PFSK-1 (cell line): ENCODE results near the gene FAM234A.

ENCODE experiments used
- FOXP2 ChIP-seq: optimal IDR thresholded peaks from 2 replicates; pipeline ENCODE3; 2011; ENCODE audit warnings: borderline replicate concordance, control low read depth, inconsistent platforms; ENCODE audit not compliant: insufficient read depth; ENCODE audit errors: extremely low read length, extremely low read depth
- POLR2AphosphoS5 ChIP-seq: IDR thresholded peaks from 2 replicates; pipeline ENCODE4 v1.6.1; 2012; ENCODE audit warnings: low read depth, mild to moderate bottlenecking, control low read depth, low read length, moderate library complexity
- SIN3A ChIP-seq: IDR thresholded peaks from 2 replicates; pipeline ENCODE4 v1.6.1; 2012; ENCODE audit warnings: mild to moderate bottlenecking, low read length, moderate library complexity, borderline replicate concordance; ENCODE audit not compliant: insufficient read depth
- TAF1 ChIP-seq: IDR thresholded peaks from 2 replicates; pipeline ENCODE4 v1.6.1; 2012; ENCODE audit warnings: low read length, control low read depth, borderline replicate concordance; ENCODE audit not compliant: insufficient read depth
- TF ChIP-seq, protein P1 (sequence below), 2 experiments: IDR thresholded peaks; 2 replicates each; pipeline versions ENCODE4 v1.6.1 to v1.8.0; 2011 to 2012; ENCODE audit warnings: low read depth in 2 of 2, low read length in 2 of 2, control low read depth in 1 of 2, inconsistent platforms in 1 of 2, mild to moderate bottlenecking in 1 of 2, moderate library complexity in 1 of 2; ENCODE audit not compliant: insufficient read depth in 1 of 2

Gene FAM234A

DNA sequence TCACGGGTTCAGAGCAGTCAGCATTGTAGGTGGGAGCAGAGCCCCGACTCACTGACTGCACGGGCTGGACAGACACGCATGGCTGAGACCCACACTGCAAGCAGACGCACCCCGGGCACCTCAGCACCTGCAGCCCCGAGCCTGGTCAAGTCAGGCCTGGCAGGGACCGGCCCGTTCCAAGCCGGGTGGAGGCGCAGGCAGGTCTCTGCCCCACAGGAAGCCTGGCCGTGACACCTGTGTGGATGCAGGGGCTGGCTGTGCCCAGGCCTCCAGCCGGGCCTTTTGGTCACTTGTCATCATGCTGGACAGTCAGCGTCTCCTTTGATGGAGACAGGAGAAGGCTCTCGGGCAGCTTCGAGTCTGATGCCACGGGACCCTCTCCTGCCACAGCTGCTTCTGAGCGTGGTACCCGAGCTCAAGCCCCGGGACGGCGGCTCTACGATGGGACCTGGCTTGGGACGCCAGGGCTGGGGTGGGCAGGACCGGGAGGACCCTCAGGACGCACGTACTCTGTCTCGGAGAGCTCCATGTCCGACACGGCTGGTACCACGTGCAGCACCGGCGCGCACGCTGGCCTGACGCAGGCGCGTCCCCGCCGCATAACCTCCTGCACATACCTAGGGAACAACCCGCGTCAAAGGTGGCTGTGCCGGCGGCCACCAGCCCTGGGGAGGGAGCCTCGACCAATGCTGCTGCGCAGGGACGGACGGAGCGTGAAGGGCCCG is 56.2 kb downstream of the FAM234A start:
- no peak for TF ChIP-seq POLR2AphosphoS5
- TF ChIP-seq SIN3A, result no peak
- TF ChIP-seq, protein P1, sequence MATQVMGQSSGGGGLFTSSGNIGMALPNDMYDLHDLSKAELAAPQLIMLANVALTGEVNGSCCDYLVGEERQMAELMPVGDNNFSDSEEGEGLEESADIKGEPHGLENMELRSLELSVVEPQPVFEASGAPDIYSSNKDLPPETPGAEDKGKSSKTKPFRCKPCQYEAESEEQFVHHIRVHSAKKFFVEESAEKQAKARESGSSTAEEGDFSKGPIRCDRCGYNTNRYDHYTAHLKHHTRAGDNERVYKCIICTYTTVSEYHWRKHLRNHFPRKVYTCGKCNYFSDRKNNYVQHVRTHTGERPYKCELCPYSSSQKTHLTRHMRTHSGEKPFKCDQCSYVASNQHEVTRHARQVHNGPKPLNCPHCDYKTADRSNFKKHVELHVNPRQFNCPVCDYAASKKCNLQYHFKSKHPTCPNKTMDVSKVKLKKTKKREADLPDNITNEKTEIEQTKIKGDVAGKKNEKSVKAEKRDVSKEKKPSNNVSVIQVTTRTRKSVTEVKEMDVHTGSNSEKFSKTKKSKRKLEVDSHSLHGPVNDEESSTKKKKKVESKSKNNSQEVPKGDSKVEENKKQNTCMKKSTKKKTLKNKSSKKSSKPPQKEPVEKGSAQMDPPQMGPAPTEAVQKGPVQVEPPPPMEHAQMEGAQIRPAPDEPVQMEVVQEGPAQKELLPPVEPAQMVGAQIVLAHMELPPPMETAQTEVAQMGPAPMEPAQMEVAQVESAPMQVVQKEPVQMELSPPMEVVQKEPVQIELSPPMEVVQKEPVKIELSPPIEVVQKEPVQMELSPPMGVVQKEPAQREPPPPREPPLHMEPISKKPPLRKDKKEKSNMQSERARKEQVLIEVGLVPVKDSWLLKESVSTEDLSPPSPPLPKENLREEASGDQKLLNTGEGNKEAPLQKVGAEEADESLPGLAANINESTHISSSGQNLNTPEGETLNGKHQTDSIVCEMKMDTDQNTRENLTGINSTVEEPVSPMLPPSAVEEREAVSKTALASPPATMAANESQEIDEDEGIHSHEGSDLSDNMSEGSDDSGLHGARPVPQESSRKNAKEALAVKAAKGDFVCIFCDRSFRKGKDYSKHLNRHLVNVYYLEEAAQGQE (IDR thresholded peaks at IDR 0.05; ENCODE audit: insufficient read depth in 1 of 2, low read depth in 2 of 2, low read length in 2 of 2), result no peak
- TF ChIP-seq TAF1, result no peak
- no peak for TF ChIP-seq FOXP2

DNA sequence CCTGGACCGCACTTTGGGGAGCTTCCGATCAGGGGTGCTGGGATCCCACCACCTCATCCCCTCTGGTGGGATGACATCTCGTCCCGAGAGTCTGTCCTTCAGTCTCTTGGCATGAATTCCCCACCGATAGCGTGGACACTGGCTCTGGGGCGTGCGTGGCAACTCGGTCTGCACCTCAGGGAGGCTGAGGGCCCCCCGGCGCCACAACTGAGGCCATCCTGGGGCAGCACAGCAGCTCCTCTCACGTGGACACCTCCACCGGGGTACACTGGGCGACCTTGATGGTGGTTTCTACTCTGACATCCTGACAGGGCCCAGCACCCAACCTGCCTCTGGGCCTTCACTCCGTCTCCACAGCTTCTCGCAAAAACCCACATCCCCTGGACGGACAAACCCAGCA is 56.9 kb downstream of the FAM234A start:
- TF ChIP-seq TAF1 (no peak), SIN3A (no peak), POLR2AphosphoS5 (no peak), FOXP2 (no peak)
- TF ChIP-seq, protein P1 (IDR thresholded peaks at IDR 0.05; ENCODE audit: insufficient read depth in 1 of 2, low read depth in 2 of 2, low read length in 2 of 2), result no peak

DNA sequence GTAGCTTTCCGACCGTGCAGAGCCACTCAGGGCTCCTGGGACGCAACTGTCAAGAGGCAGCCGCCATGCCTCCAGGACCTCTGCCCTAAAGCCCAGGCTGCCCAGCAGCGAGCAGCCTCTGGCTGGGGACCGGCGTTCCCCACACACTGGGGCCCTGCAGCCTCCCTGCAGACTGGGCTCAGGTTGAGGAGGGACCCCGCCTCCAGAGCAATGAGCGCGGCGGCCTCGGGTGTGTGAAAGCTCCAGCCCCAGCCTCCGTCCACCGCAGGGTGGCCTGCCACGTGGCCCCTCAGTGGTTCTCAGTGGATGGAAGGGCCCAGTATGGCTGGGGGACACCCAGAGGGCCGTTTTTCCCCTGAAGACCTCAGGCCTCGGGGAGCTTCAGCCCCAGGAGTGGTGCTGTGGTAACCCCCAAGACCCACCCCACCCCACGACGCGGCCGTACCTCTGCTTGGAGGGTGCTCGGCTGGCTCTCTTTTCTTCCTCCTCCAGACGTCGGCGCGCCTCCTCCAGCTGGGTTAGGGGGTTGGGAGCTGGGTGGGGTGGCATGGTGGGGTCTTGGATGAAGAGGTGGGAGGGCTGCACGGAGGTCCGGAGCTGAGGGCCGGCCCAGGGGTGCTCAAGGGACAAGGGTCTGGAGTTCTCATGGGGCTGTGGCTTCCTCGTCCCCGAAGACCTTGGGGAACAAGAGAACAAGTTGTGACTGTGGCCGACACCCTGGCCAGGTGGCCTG is 58.6 kb downstream of the FAM234A start:
- no peak for TF ChIP-seq SIN3A

DNA sequence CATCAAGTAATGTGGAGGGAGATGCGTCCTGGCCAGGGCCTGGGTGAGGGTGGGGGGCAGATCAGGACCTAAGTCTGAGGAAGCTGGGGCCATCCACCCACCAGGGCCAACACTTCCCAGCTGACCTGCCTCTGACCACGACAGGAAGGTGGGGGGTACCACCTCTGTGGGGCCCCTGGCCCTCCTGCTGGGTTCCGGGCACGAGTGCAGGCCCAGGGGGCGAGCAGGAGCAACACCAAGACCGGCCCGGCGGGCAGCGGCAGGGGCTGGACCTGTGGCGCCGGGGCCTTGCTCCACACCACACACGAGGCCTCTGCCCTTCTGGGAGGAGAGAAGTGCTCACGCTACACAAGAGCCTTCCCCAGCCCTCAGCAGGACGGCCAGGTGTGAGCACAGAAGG is 61.7 kb downstream of the FAM234A start:
- TF ChIP-seq FOXP2 (no peak), TAF1 (no peak), SIN3A (no peak), POLR2AphosphoS5 (no peak)
- TF ChIP-seq, protein P1 (IDR thresholded peaks at IDR 0.05; ENCODE audit: insufficient read depth in 1 of 2, low read depth in 2 of 2, low read length in 2 of 2), result no peak

DNA sequence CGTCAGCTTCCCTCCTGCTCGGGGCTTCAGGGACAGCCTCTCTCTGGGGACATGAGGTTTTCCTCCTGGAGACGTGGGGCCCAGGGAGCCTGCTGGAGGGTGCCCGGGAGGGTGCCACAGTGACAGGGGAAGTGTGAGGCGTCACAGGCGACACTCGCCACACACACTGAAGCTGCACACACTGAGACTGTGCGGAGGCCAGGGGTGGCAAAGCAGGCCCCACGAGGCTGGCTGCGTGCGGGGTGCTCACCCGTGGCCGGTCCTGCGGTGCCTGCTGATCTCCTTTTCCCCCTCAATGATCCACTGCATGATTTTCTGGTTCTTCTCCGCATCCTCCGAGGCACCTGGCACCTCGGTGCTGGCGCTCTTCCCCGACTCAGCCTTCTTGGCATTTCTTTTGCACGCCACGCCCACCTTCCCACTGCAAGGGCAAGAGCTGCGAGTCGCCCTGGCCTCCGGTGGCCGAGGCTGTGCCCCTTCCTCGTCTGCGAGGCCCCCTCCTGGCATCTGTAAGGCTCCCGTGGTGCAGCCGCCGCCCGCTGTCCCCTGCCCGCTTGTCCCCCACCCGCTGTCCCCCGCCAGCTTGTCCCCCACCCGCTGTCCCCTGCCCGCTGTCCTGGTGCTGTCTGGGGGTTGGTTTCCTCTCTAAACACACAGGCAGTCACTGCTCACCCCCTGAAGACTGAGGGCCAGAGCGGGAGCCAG is 62.3 kb downstream of the FAM234A start:
- no peak for TF ChIP-seq FOXP2
- no peak for TF ChIP-seq TAF1
- no peak for TF ChIP-seq POLR2AphosphoS5
- TF ChIP-seq SIN3A, result no peak
- TF ChIP-seq, protein P1 (IDR thresholded peaks at IDR 0.05; ENCODE audit: insufficient read depth in 1 of 2, low read depth in 2 of 2, low read length in 2 of 2), result no peak
